HCT116 (cell line): ENCODE data around the gene WAPL. TPM values are rescaled to one million over a fixed set of nuclear protein-coding genes. Genes with fewer than 3 reads are reported as not detected.

ENCODE experiments used
- ATAC-seq: fragments of 200-7000 bp; cut with Tn5 transposase; 2 replicates; pipeline ENCODE4 v1.9.1; 2020; ENCODE audit warnings: mild to moderate bottlenecking, moderate library complexity
- BruUV-seq: library from RNA; stranded (reverse); fragments of 400-500 nt; replicated peaks from 2 replicates; lab custom pipeline; 2021; lab: Mats Ljungman, UMichigan
- CTCF ChIA-PET: fragments of 300-600 bp; sonication (Branson Sonifier 250); formaldehyde crosslinking; loops from one replicate; lab custom pipeline; 2021; ENCODE audit warnings: antibody characterized with exemption; lab: Charles Lee
- POLR2A ChIA-PET: fragments of 300-600, 350-600 bp; sonication (Branson Sonifier 250); formaldehyde crosslinking; loops from one replicate; lab custom pipeline; 2021; ENCODE audit warnings: antibody characterized with exemption; lab: Charles Lee
- RAD21 ChIA-PET, 2 experiments: fragments of 300-600 bp; sonication (Branson Sonifier 250); formaldehyde crosslinking; loops; one replicate each; lab custom pipeline; 2023; ENCODE audit warnings: low total read pairs in 2 of 2; ENCODE audit not compliant: uncharacterized antibody in 2 of 2, unreplicated experiment in 2 of 2, low non-redundant PET in 1 of 2; lab: Charles Lee
- DNase-seq: peaks from one replicate; pipeline ENCODE4 v3.0.0-alpha.2; 2010; ENCODE audit warnings: low read depth, low spot score
- H2AFZ ChIP-seq: fragments of 200-600 bp; shearing (Covaris generic), sonication (generic); 2 replicates; pipeline ENCODE4 v1.6.1; 2017; ENCODE audit warnings: low read depth, mixed run types, mixed read lengths, antibody characterized with exemption, low read length; ENCODE audit not compliant: poor library complexity, severe bottlenecking
- H3K27ac ChIP-seq: 2 replicates; pipeline ENCODE4 v1.5.1; 2012; ENCODE audit warnings: low read depth, low read length
- H3K27me3 ChIP-seq: fragments of 200-600 bp; sonication (generic); 2 replicates; pipeline ENCODE4 v1.6.1; 2016; ENCODE audit warnings: mixed run types, low read length, mixed read lengths; ENCODE audit not compliant: insufficient read depth
- H3K36me3 ChIP-seq, 2 experiments: fragments of 200-500 bp in 1 of 2; fragments of 200-600 bp in 1 of 2; sonication (Bioruptor generic) in 1 of 2; sonication (generic) in 1 of 2; 2 replicates each; pipeline versions ENCODE4 v1.5.1 to v1.6.1; 2014 to 2016; ENCODE audit warnings: low read length in 2 of 2, inconsistent platforms in 1 of 2, mixed read lengths in 1 of 2, mixed run types in 1 of 2; ENCODE audit not compliant: insufficient read depth in 2 of 2, control insufficient read depth in 1 of 2
- H3K4me1 ChIP-seq, 2 experiments: fragments of 200-600 bp in 1 of 2; sonication (generic) in 1 of 2; 2 replicates each; pipeline versions ENCODE4 v1.5.1 to v1.6.1; 2012 to 2017; ENCODE audit warnings: low read length in 2 of 2, inconsistent platforms in 1 of 2, mild to moderate bottlenecking in 1 of 2, mixed read lengths in 1 of 2, mixed run types in 1 of 2, moderate library complexity in 1 of 2; ENCODE audit not compliant: insufficient read depth in 2 of 2, control insufficient read depth in 1 of 2
- H3K4me2 ChIP-seq: fragments of 200-600 bp; sonication (generic); 2 replicates; pipeline ENCODE4 v1.6.1; 2017; ENCODE audit warnings: mixed run types, low read length, mixed read lengths
- H3K4me3 ChIP-seq, 2 experiments: fragments of 200-600 bp in 1 of 2; sonication (generic) in 1 of 2; replicated peaks in 1 of 2; 2 replicates each; pipeline ENCODE4 v1.5.1; 2011 to 2016; ENCODE audit warnings: low read length in 2 of 2, control low read depth in 1 of 2, low read depth in 1 of 2, mild to moderate bottlenecking in 1 of 2, mixed read lengths in 1 of 2, mixed run types in 1 of 2
- H3K79me2 ChIP-seq: fragments of 200-600 bp; sonication (generic); 2 replicates; pipeline ENCODE4 v1.6.1; 2017; ENCODE audit warnings: mild to moderate bottlenecking, mixed run types, low read length, moderate library complexity, mixed read lengths; ENCODE audit not compliant: insufficient read depth
- H3K9ac ChIP-seq: fragments of 200-600 bp; sonication (generic); 2 replicates; pipeline ENCODE4 v1.6.1; 2016; ENCODE audit warnings: low read length, mixed read lengths
- H3K9me2 ChIP-seq: fragments of 200-600 bp; sonication (generic), shearing (Covaris generic); 2 replicates; pipeline ENCODE4 v1.6.1; 2017; ENCODE audit warnings: mixed run types, mild to moderate bottlenecking, moderate library complexity; ENCODE audit not compliant: insufficient read depth
- H3K9me3 ChIP-seq, 2 experiments: fragments of 200-500 bp in 1 of 2; fragments of 200-600 bp in 1 of 2; sonication (Bioruptor generic) in 1 of 2; sonication (generic) in 1 of 2; 2 replicates each; pipeline ENCODE4 v1.6.1; 2014 to 2017; ENCODE audit warnings: low read length in 2 of 2, mixed read lengths in 2 of 2, inconsistent platforms in 1 of 2, low read depth in 1 of 2, mild to moderate bottlenecking in 1 of 2, mixed run types in 1 of 2, moderate library complexity in 1 of 2; ENCODE audit not compliant: control insufficient read depth in 1 of 2, insufficient read depth in 1 of 2
- H4K20me1 ChIP-seq: fragments of 200-600 bp; sonication (generic), shearing (Covaris generic); 2 replicates; pipeline ENCODE4 v1.6.1; 2017; ENCODE audit warnings: mixed run types, mild to moderate bottlenecking, moderate library complexity; ENCODE audit not compliant: insufficient read depth
- CBX3 ChIP-seq: IDR thresholded peaks from 2 replicates; pipeline ENCODE4 v1.6.1; 2012; ENCODE audit warnings: low read depth
- CEBPB ChIP-seq: IDR thresholded peaks from 2 replicates; pipeline ENCODE4 v1.6.1; 2012; ENCODE audit warnings: low read depth
- EGR1 ChIP-seq: IDR thresholded peaks from 2 replicates; pipeline ENCODE4 v1.6.1; 2012; ENCODE audit warnings: low read depth
- ELF1 ChIP-seq: IDR thresholded peaks from 2 replicates; pipeline ENCODE4 v1.6.1; 2012; ENCODE audit warnings: low read depth, borderline replicate concordance
- EZH2 ChIP-seq: fragments of 200-600 bp; sonication (generic); IDR thresholded peaks from 2 replicates; pipeline ENCODE4 v1.6.1; 2017; ENCODE audit warnings: antibody characterized with exemption, mixed run types
- EZH2phosphoT487 ChIP-seq: fragments of 200-600 bp; IDR thresholded peaks from 2 replicates; pipeline ENCODE4 v1.6.1; 2018; ENCODE audit warnings: antibody characterized with exemption, borderline replicate concordance
- FOSL1 ChIP-seq: IDR thresholded peaks from 2 replicates; pipeline ENCODE4 v1.6.1; 2012; ENCODE audit warnings: low read depth
- MAX ChIP-seq: IDR thresholded peaks from 2 replicates; pipeline ENCODE4 v1.6.1; 2012
- POLR2AphosphoS5 ChIP-seq: IDR thresholded peaks from 2 replicates; pipeline ENCODE4 v1.6.1; 2011; ENCODE audit warnings: mild to moderate bottlenecking, low read depth, low read length, moderate library complexity
- REST ChIP-seq: IDR thresholded peaks from 2 replicates; pipeline ENCODE4 v1.6.1; 2012; ENCODE audit warnings: low read depth
- SP1 ChIP-seq: IDR thresholded peaks from 2 replicates; pipeline ENCODE4 v1.6.1; 2012; ENCODE audit warnings: low read depth
- ZBTB33 ChIP-seq: IDR thresholded peaks from 2 replicates; pipeline ENCODE4 v1.6.1; 2011; ENCODE audit warnings: mild to moderate bottlenecking, low read length, moderate library complexity; ENCODE audit not compliant: insufficient replicate concordance; ENCODE audit errors: extremely low read depth
- ZFX ChIP-seq: fragments of 450-650 bp; IDR thresholded peaks from 2 replicates; pipeline ENCODE4 v1.6.1; 2017
- ZNF274 ChIP-seq: fragments of 200-500 bp; sonication (Bioruptor generic); IDR thresholded peaks from 2 replicates; pipeline ENCODE4 v1.6.1; 2014; ENCODE audit warnings: mild to moderate bottlenecking, low read depth, low read length, inconsistent platforms
- intact Hi-C: fragments of 100-400 bp; cut with micrococcal nuclease; formaldehyde crosslinking; loops from 2 replicates; pipeline ENCODE4 v1.10.0; 2022
- total RNA-seq: library from RNA; stranded (reverse); gene quantifications from one replicate; pipeline ENCODE4 v1.2.1, GENCODE V29; 2021; ENCODE audit not compliant: unreplicated experiment

Gene WAPL
- total RNA-seq, 1 experiment from 2014 or later, result 37.5 TPM

GRCh38 chr10:86461963-86462804 is 59.4 kb downstream of the WAPL start:
- CTCF ChIA-PET, result no interaction called here
- no peaks in the 10 kb centered on the region for H3K4me1 ChIP-seq
- RAD21 ChIA-PET, result no interaction called here
- no peak overlapping the region for H2AFZ ChIP-seq
- intact Hi-C loops, result no loop called here
- no peaks in the 10 kb centered on the region for H4K20me1 ChIP-seq
- no peaks in the 10 kb centered on the region for H3K9me2 ChIP-seq
- ATAC-seq (no peak), DNase-seq (no peak)
- no peak overlapping the region for H3K4me3 ChIP-seq
- H3K27me3 ChIP-seq, result no peaks in the 10 kb centered on the region
- no peak overlapping the region for H3K4me2 ChIP-seq
- peaks cover 31 to 48% of the 10 kb centered on the region in 2 experiments for H3K36me3 ChIP-seq
- H3K9me3 ChIP-seq, result no peaks in the 10 kb centered on the region
- H3K79me2 ChIP-seq, result peaks cover 17% of the 10 kb centered on the region; the same call in 1 of the 2 replicates
- no peak for TF ChIP-seq ZNF274
- TF ChIP-seq ELF1, result no peak
- TF ChIP-seq MAX, result no peak
- no peak for TF ChIP-seq POLR2AphosphoS5
- no peak for TF ChIP-seq CBX3
- TF ChIP-seq REST, result no peak
- TF ChIP-seq EZH2, result no peak
- no peak for TF ChIP-seq EGR1
- no peak for TF ChIP-seq CEBPB
- TF ChIP-seq SP1, result no peak
- no peak for TF ChIP-seq FOSL1
- TF ChIP-seq EZH2phosphoT487, result no peak
- no peak for TF ChIP-seq ZBTB33
- no peak for TF ChIP-seq ZFX
- TF ChIP-seq, all 23 proteins: peak for 0
- H3K27ac ChIP-seq, result no peak overlapping the region
- no peak overlapping the region for H3K9ac ChIP-seq
- no TSS peak for BruUV-seq
- POLR2A ChIA-PET, result interaction anchor here (0.7 kb wide), 1 partner anchor 104 kb away, joined by 3 read pairs; no protein-coding TSS in a partner anchor
